IMR-90 (cell line): ENCODE results near the gene GFER. TPM values are rescaled to one million over a fixed set of nuclear protein-coding genes. Genes with fewer than 3 reads are reported as not detected.

Experiments used
- ATAC-seq: fragments of 200-7000 bp; cut with Tn5 transposase; 2 replicates; pipeline ENCODE4 v1.9.1; 2020; ENCODE audit warnings: low read depth, mild to moderate bottlenecking, moderate library complexity
- BruUV-seq: library from RNA; stranded (reverse); fragments of 400-500 nt; replicated peaks from 2 replicates; lab custom pipeline; 2021; lab: Mats Ljungman, UMichigan
- CTCF ChIA-PET: fragments of 300-600 bp; formaldehyde crosslinking; extraction: SDS; loops from one replicate; lab custom pipeline; 2021; ENCODE audit warnings: antibody characterized with exemption; lab: Yijun Ruan, JAX
- POLR2A ChIA-PET: fragments of 300-600 bp; sonication (Branson Sonifier 250); formaldehyde crosslinking; loops from one replicate; lab custom pipeline; 2022; ENCODE audit warnings: antibody characterized with exemption; ENCODE audit not compliant: unreplicated experiment; lab: Charles Lee
- DNase-seq: peaks from one replicate; pipeline ENCODE4 v3.0.0; 2013
- H2AFZ ChIP-seq: replicated peaks from 2 replicates; pipeline ENCODE3; 2013; ENCODE audit warnings: low read length, mild to moderate bottlenecking; ENCODE audit not compliant: poor library complexity
- H2AK5ac ChIP-seq: 2 replicates; pipeline ENCODE4 v1.6.1; 2013; ENCODE audit warnings: low read depth, low read length, inconsistent platforms
- H2AK9ac ChIP-seq: replicated peaks from 2 replicates; pipeline ENCODE3; 2013; ENCODE audit warnings: mild to moderate bottlenecking, low read depth, low read length, moderate library complexity; ENCODE audit not compliant: poor library complexity
- H2BK120ac ChIP-seq: 2 replicates; pipeline ENCODE4 v1.6.1; 2013; ENCODE audit warnings: low read depth, low read length, inconsistent platforms
- H2BK15ac ChIP-seq: 3 replicates; pipeline ENCODE4 v1.6.1; 2013; ENCODE audit warnings: low read depth, low read length, inconsistent platforms
- H2BK20ac ChIP-seq: 2 replicates; pipeline ENCODE4 v1.6.1; 2013; ENCODE audit warnings: low read depth, mild to moderate bottlenecking, inconsistent platforms, low read length, moderate library complexity
- H2BK5ac ChIP-seq: 2 replicates; pipeline ENCODE4 v1.6.1; 2013; ENCODE audit warnings: mild to moderate bottlenecking, low read depth, low read length, inconsistent platforms; ENCODE audit not compliant: poor library complexity, severe bottlenecking
- H3K14ac ChIP-seq: replicated peaks from 2 replicates; pipeline ENCODE4 v1.6.1; 2013; ENCODE audit warnings: low read depth, low read length, inconsistent platforms
- H3K18ac ChIP-seq: 2 replicates; pipeline ENCODE4 v1.6.1; 2013; ENCODE audit warnings: low read depth, low read length, control low read depth
- H3K23ac ChIP-seq: 2 replicates; pipeline ENCODE4 v1.6.1; 2013; ENCODE audit warnings: low read depth, low read length, inconsistent platforms
- H3K27ac ChIP-seq: 2 replicates; pipeline ENCODE4 v1.5.1; 2013; ENCODE audit warnings: mild to moderate bottlenecking, control low read depth, low read length; ENCODE audit not compliant: insufficient read depth
- H3K27me3 ChIP-seq: 2 replicates; pipeline ENCODE4 v1.6.1; 2013; ENCODE audit warnings: low read length; ENCODE audit not compliant: control insufficient read depth, insufficient read depth
- H3K36me3 ChIP-seq: 2 replicates; pipeline ENCODE4 v1.6.1; 2013; ENCODE audit warnings: low read length, mixed read lengths; ENCODE audit not compliant: control insufficient read depth, insufficient read depth
- H3K4ac ChIP-seq: 2 replicates; pipeline ENCODE4 v1.6.1; 2013; ENCODE audit warnings: low read depth, low read length, inconsistent platforms
- H3K4me1 ChIP-seq: 2 replicates; pipeline ENCODE4 v1.6.1; 2013; ENCODE audit warnings: low read length, mixed read lengths; ENCODE audit not compliant: control insufficient read depth, insufficient read depth
- H3K4me2 ChIP-seq: 2 replicates; pipeline ENCODE4 v1.6.1; 2013; ENCODE audit warnings: low read depth, mild to moderate bottlenecking, control low read depth, low read length, moderate library complexity
- H3K4me3 ChIP-seq: 2 replicates; pipeline ENCODE4 v1.5.1; 2013; ENCODE audit warnings: low read depth, mild to moderate bottlenecking, control low read depth, low read length, moderate library complexity; ENCODE audit not compliant: insufficient read depth
- H3K56ac ChIP-seq: 2 replicates; pipeline ENCODE4 v1.6.1; 2013; ENCODE audit warnings: low read length, inconsistent platforms; ENCODE audit not compliant: insufficient read depth; ENCODE audit errors: extremely low read depth
- H3K79me1 ChIP-seq, 2 experiments: 2 replicates each; pipeline ENCODE4 v1.6.1; 2013; ENCODE audit warnings: low read length in 2 of 2, inconsistent platforms in 1 of 2, low read depth in 1 of 2
- H3K9ac ChIP-seq: 2 replicates; pipeline ENCODE4 v1.6.1; 2013; ENCODE audit warnings: low read depth, low read length, control low read depth
- H3K9me1 ChIP-seq: 2 replicates; pipeline ENCODE4 v1.6.1; 2013; ENCODE audit warnings: low read length, inconsistent platforms; ENCODE audit not compliant: insufficient read depth
- H3K9me3 ChIP-seq: 2 replicates; pipeline ENCODE4 v1.6.1; 2013; ENCODE audit warnings: low read length; ENCODE audit not compliant: control insufficient read depth, insufficient read depth
- H4K20me1 ChIP-seq: 2 replicates; pipeline ENCODE4 v1.6.1; 2013; ENCODE audit warnings: low read length, inconsistent platforms; ENCODE audit not compliant: insufficient read depth
- H4K5ac ChIP-seq: 2 replicates; pipeline ENCODE4 v1.6.1; 2013; ENCODE audit warnings: mild to moderate bottlenecking, low read depth, low read length, control low read depth
- H4K8ac ChIP-seq, 2 experiments: 2 replicates each; pipeline ENCODE4 v1.6.1; 2013; ENCODE audit warnings: low read depth in 2 of 2, low read length in 2 of 2, control low read depth in 1 of 2, inconsistent platforms in 1 of 2
- H4K91ac ChIP-seq: 2 replicates; pipeline ENCODE4 v1.6.1; 2013; ENCODE audit warnings: low read depth, low read length, inconsistent platforms; ENCODE audit not compliant: insufficient read depth
- BHLHE40 ChIP-seq: fragments of 150-350 bp; IDR thresholded peaks from 2 replicates; pipeline ENCODE4 v1.6.1; 2016; ENCODE audit warnings: mild to moderate bottlenecking, low read depth, low read length
- CEBPB ChIP-seq: IDR thresholded peaks from 2 replicates; pipeline ENCODE4 v1.6.1; 2012; ENCODE audit warnings: low read depth, low read length, improper control_type of control experiment
- CHD1 ChIP-seq: IDR thresholded peaks from 2 replicates; pipeline ENCODE4 v1.6.1; 2012; ENCODE audit warnings: low read depth, low read length, improper control_type of control experiment
- CTCF ChIP-seq: conservative IDR thresholded peaks from 2 replicates; pipeline ENCODE4 v1.5.1; 2012; ENCODE audit warnings: mild to moderate bottlenecking, low read depth, low read length, improper control_type of control experiment
- ELK1 ChIP-seq: fragments of 150-350 bp; IDR thresholded peaks from 2 replicates; pipeline ENCODE4 v1.6.1; 2016; ENCODE audit warnings: low read depth, mild to moderate bottlenecking, low read length, moderate library complexity, borderline replicate concordance
- FOS ChIP-seq: fragments of 150-350 bp; IDR thresholded peaks from 2 replicates; pipeline ENCODE4 v1.6.1; 2016; ENCODE audit warnings: low read depth, low read length
- MAZ ChIP-seq: IDR thresholded peaks from 2 replicates; pipeline ENCODE4 v1.6.1; 2012; ENCODE audit warnings: low read depth, mild to moderate bottlenecking, low read length, improper control_type of control experiment, moderate library complexity, borderline replicate concordance
- MXI1 ChIP-seq: IDR thresholded peaks from 2 replicates; pipeline ENCODE4 v1.6.1; 2012; ENCODE audit warnings: low read depth, mild to moderate bottlenecking, low read length, moderate library complexity, borderline replicate concordance
- NFE2L2 ChIP-seq: fragments of 150-350 bp; IDR thresholded peaks from 2 replicates; pipeline ENCODE4 v1.6.1; 2016; ENCODE audit warnings: low read depth, mild to moderate bottlenecking, low read length
- POLR2A ChIP-seq: IDR thresholded peaks from 2 replicates; pipeline ENCODE4 v1.6.1; 2012; ENCODE audit warnings: mild to moderate bottlenecking, low read depth, low read length
- RAD21 ChIP-seq: IDR thresholded peaks from 2 replicates; pipeline ENCODE4 v1.6.1; 2012; ENCODE audit warnings: low read length, improper control_type of control experiment
- RCOR1 ChIP-seq: IDR thresholded peaks from 2 replicates; pipeline ENCODE4 v1.6.1; 2012; ENCODE audit warnings: mild to moderate bottlenecking, low read length, improper control_type of control experiment; ENCODE audit not compliant: insufficient replicate concordance
- RFX5 ChIP-seq: IDR thresholded peaks from 2 replicates; pipeline ENCODE4 v1.8.0; 2012; ENCODE audit warnings: low read depth, mild to moderate bottlenecking, low read length, moderate library complexity
- SMC3 ChIP-seq: fragments of 150-350 bp; IDR thresholded peaks from 2 replicates; pipeline ENCODE4 v1.6.1; 2016; ENCODE audit warnings: low read depth, mild to moderate bottlenecking, antibody characterized with exemption, low read length, moderate library complexity
- USF2 ChIP-seq: fragments of 150-350 bp; IDR thresholded peaks from 2 replicates; pipeline ENCODE4 v1.6.1; 2017; ENCODE audit warnings: mild to moderate bottlenecking, antibody characterized with exemption, low read length, low read depth
- WGBS, 2 experiments: methylation state at CpG; one replicate each; pipeline versions ENCODE4 v1.1.5 to v1.1.7; 2013; ENCODE audit warnings: missing lambda C conversion rate in 2 of 2; ENCODE audit not compliant: insufficient read length in 1 of 2; ENCODE audit errors: extremely low coverage in 2 of 2; 5-methylcytosine and 5-hydroxymethylcytosine counted together
- dilution Hi-C: fragments of 300-500 bp; cut with HindIII; formaldehyde crosslinking; loops from one replicate; pipeline ENCODE4 v1.14.3; 2018; ENCODE audit warnings: low sequenced_read_pairs; ENCODE audit not compliant: unreplicated experiment
- in situ Hi-C: fragments of 300-500 bp; cut with MboI; formaldehyde crosslinking; loops from 3 replicates; pipeline ENCODE4 v1.14.3; 2019; ENCODE audit warnings: low sequenced_read_pairs, inconsistent platforms, mixed read lengths
- intact Hi-C: fragments of 100-400 bp; cut with micrococcal nuclease; formaldehyde crosslinking; loops from 2 replicates; pipeline ENCODE4 v1.10.0; 2022
- polyA plus RNA-seq, 3 experiments: library from polyadenylated mRNA; depleted of rRNA; stranded (reverse); fragments of >200 nt; gene quantifications; 2 replicates each; pipeline ENCODE4 v1.2.3, GENCODE V29; 2012; ENCODE audit warnings: low replicate concordance in 1 of 3
- total RNA-seq: library from RNA; depleted of rRNA; stranded (reverse); fragments of >200 nt; gene quantifications from 2 replicates; pipeline ENCODE4 v1.2.3, GENCODE V29; 2012

The GFER gene
- total and polyA plus RNA-seq, 2 of the 4 experiments (the other 2 are of a cell fraction): 6.8 to 19.8 TPM

GRCh38 chr16:2003231-2003826 lies 19.3 kb downstream of the GFER start:
- Histone ChIP-seq H3K4me1 (peaks cover 21% of the 10 kb centered on the region), H2AK5ac (peak overlapping the region; percentile 17; the same call in 1 of the 2 replicates), H3K9me1 (peaks cover 8% of the 10 kb centered on the region; the same call in 1 of the 2 replicates), H3K27me3 (no peaks in the 10 kb centered on the region), H3K4me2 (no peak overlapping the region), H2BK120ac (no peak overlapping the region), H2AFZ (no peak overlapping the region), H3K18ac (no peak overlapping the region), H2BK5ac (no peak overlapping the region), H3K27ac (no peak overlapping the region), H2BK15ac (no peak overlapping the region), H4K5ac (no peak overlapping the region), H3K4me3 (no peak overlapping the region), H3K23ac (no peak overlapping the region), H4K20me1 (peaks cover 71% of the 10 kb centered on the region), H2AK9ac (no peak overlapping the region), H3K4ac (no peak overlapping the region), H3K9me3 (no peaks in the 10 kb centered on the region), H4K8ac (no peak overlapping the region), H3K9ac (no peak overlapping the region), H3K79me1 (peaks cover 10 to 83% of the 10 kb centered on the region in 2 experiments; a peak in 3 of 4 replicates), H3K14ac (no peak overlapping the region), H3K36me3 (peaks cover 54% of the 10 kb centered on the region), H3K56ac (no peak overlapping the region), H4K91ac (no peak overlapping the region), H2BK20ac (no peak overlapping the region)
- no peak for ATAC-seq
- in situ Hi-C loops (no loop called here), dilution Hi-C loops (no loop called here), intact Hi-C loops (loop anchor here (5.0 kb wide), 1 partner anchor 139 kb away; no protein-coding TSS in a partner anchor)
- BruUV-seq: no TSS peak
- POLR2A ChIA-PET: interaction anchor here (1.0 kb wide), 1 partner anchor 152 kb away, joined by 3 read pairs; the partner anchor contains the start of gene TRAF7
- 88% methylated on average over 3 of the region's 8 CpGs; no CpG with 5 or more reads in 1 of the 2 experiments for WGBS, 2 experiments
- DNase-seq: no peak
- CTCF ChIA-PET: interaction anchor here (0.9 to 1.7 kb wide), 3 partner anchors 10 to 24 kb away, joined by 3 to 8 read pairs (median 5); no protein-coding TSS in a partner anchor
- TF ChIP-seq CTCF: no peak
- TF ChIP-seq SMC3: no peak
- no peak for TF ChIP-seq NFE2L2
- TF ChIP-seq MAZ: no peak
- TF ChIP-seq MXI1: no peak
- TF ChIP-seq FOS: no peak
- no peak for TF ChIP-seq POLR2A
- TF ChIP-seq RAD21: no peak
- TF ChIP-seq RFX5: no peak
- TF ChIP-seq CEBPB: no peak
- TF ChIP-seq RCOR1: no peak
- TF ChIP-seq USF2: no peak
- no peak for TF ChIP-seq BHLHE40
- TF ChIP-seq CHD1: no peak
- TF ChIP-seq ELK1: no peak
